Tibial nerve (tissue), 3 donors: ENCODE results near the gene TES.

Experiments
- POLR2A ChIP-seq, 2 donors: fragments of 450-650 bp; IDR thresholded peaks; one replicate each; pipeline ENCODE4 v1.6.1; 2017; ENCODE audit warnings: antibody characterized with exemption in 2 of 2, mild to moderate bottlenecking in 2 of 2, moderate library complexity in 2 of 2
- TF ChIP-seq, protein P1 (sequence below), 5 experiments: fragments of 200-600 bp in 3 of 5; fragments of 450-650 bp in 2 of 5; sonication (generic) in 3 of 5; IDR thresholded peaks; one replicate each; pipeline ENCODE4 v1.5.1; 2016 to 2019; ENCODE audit warnings: antibody characterized with exemption in 5 of 5, mild to moderate bottlenecking in 3 of 5, moderate library complexity in 2 of 5

DNA sequence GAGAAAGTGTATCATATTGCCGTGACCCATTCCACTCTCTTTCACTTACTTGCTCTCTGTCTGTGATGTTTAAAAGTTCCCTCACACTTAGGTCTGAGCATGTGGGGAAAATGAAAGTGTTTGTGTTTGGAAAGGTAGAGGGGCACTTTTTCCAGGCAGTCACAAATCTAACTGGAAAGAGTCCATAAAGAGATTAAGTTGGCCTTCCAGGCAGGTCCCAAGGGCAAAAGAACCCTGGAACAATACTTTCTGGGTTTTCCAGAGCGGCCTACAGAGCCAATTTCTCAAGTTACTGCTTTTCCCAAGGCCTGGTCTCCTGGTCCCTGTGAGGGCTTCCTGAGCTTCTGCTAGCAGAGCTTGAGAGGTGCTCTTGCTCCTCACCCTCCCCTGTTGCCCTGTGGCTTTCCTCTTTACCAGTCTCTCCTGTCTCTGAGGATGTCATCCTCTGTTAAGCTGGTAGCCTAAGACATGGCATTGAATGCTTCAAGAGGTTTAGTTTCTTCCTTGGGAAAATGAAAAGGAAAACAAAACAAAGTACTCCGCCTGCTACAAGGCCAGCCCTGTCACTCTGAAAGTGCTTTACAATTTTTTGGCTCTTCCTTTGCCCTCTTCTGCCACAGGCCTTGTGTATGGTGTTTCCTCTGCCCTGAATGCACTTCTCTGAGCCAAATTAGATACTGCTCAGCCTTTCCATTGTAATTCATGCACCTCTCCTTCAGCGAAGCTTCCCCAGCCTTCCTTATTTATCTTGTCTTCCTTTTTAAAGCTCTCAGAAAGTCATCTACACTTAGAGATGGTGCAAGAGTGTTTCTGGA, 20.1 kb downstream of the TES start:
- TF ChIP-seq, protein P1, sequence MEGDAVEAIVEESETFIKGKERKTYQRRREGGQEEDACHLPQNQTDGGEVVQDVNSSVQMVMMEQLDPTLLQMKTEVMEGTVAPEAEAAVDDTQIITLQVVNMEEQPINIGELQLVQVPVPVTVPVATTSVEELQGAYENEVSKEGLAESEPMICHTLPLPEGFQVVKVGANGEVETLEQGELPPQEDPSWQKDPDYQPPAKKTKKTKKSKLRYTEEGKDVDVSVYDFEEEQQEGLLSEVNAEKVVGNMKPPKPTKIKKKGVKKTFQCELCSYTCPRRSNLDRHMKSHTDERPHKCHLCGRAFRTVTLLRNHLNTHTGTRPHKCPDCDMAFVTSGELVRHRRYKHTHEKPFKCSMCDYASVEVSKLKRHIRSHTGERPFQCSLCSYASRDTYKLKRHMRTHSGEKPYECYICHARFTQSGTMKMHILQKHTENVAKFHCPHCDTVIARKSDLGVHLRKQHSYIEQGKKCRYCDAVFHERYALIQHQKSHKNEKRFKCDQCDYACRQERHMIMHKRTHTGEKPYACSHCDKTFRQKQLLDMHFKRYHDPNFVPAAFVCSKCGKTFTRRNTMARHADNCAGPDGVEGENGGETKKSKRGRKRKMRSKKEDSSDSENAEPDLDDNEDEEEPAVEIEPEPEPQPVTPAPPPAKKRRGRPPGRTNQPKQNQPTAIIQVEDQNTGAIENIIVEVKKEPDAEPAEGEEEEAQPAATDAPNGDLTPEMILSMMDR (IDR thresholded peaks at IDR 0.05) = no peak
- TF ChIP-seq POLR2A (IDR thresholded peaks at IDR 0.05) = no peak
